Esophagus mucosa (tissue), 1 donor: Measurements from ENCODE around the gene CPTP. TPM values are rescaled to one million over a fixed set of nuclear protein-coding genes. Genes with fewer than 3 reads are reported as not detected.

Experiments used
- ATAC-seq: fragments of 200-7000 bp; cut with Tn5 transposase; one replicate; pipeline ENCODE4 v1.9.1; 2020
- total RNA-seq: library from RNA; stranded (reverse); gene quantifications from one replicate; pipeline ENCODE4 v1.2.4, GENCODE V29; 2023
- donor health status: DM: yes; HTN: yes; CAD: no.

Gene CPTP
- total RNA-seq, 1 donor from 2014 or later: 25.1 TPM

DNA sequence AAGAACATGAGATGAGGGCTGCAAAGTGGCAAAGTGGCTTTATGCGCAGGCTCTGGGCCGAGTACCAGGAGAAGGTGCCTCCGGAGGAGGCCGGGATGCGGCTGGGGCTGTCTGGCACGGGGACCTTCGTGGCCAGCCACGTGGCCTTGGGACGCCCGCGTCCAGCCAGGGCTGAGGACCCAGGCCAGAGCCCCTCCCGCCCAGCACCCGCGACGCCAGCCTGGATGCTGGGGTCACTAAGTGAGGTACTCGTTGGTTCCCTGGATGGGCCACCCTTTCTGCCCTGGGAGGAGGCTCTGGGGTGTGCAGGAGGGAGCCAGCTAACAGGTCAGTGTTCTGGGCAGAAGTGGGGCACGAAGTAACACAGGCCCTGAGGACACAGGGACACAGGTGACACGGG lies 31.8 kb upstream of the CPTP start:
- ATAC-seq: no peak

DNA sequence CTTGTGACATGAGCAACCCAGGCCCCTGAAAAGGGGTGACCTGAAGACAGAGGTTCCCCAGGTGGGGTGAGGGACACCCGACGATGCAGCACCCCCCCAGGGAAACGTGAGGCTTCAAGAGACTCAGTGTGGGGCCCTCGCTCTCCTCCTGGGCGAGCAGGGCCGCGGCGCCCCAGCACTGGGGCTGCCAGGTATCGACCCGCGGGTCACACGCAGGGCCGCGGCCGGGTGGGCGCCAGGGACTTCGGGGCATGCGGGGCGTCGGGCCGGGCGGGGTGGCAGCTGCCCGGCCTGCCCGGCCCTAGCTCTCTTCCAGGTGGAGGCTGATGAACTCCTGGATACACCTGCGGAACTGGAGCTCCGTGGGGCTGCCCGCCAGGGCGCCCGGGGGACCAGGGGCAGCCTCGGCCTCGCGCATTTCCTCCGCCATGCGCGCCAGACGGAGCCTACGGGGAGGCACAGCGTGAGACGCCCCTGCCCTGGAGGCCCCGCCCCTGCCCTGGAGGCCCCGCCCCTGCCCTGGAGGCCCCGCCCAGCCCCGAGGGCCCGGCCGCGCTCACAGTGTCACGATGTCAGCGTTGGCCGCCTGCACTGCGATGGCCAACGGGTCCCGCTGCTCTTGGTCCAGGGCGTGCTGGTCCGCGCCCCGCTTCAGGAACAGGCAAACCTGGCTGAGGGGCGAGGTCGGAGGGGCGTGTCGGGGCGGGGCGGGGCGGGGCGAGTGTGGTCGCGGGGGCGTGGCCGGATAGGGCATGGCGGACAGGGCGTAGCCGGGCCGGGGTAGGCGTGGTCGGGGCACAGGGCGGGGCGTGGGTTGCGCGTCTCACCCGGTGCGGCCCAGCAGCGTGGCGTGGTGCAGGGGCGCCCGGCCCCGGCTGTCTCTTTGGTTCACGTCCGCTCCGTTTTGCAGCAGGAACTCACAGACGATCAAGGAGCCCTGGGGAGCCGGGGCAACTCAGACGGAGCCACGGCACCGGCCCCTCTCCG lies 31.0 kb upstream of the CPTP start:
- peak; percentile 2 for ATAC-seq

DNA sequence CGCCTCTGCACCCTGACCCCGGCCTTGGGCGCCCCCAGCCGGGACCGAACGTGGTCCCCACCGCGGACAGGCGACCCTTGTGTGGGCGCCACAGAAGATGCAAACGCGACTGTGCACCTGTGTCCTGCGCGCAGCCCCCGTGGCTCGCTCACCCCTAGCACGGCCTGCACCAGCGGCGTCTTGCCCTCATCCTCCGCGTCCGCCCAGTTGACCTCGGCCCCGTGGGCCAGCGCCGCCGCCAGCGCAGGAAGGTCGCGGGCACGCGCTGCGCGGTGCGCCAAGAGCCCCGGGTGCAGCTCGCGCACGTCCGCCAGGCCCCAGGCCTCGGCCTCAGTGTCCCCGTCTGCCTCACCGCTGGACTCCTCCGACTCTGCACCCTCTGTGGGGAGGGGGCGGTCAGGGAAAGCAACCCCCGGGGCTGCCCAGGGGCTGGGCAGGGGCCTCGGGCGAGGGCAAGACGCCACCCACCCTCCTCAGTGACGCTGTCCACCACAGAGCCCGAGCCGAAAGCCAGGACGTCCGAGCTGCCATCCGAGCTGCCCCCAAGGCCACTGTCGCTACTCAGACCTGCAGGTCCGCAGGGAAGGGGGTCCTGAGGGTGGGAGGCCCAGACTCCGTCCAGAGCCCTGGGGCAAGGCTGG lies 30.2 kb upstream of the CPTP start:
- ATAC-seq: no peak

DNA sequence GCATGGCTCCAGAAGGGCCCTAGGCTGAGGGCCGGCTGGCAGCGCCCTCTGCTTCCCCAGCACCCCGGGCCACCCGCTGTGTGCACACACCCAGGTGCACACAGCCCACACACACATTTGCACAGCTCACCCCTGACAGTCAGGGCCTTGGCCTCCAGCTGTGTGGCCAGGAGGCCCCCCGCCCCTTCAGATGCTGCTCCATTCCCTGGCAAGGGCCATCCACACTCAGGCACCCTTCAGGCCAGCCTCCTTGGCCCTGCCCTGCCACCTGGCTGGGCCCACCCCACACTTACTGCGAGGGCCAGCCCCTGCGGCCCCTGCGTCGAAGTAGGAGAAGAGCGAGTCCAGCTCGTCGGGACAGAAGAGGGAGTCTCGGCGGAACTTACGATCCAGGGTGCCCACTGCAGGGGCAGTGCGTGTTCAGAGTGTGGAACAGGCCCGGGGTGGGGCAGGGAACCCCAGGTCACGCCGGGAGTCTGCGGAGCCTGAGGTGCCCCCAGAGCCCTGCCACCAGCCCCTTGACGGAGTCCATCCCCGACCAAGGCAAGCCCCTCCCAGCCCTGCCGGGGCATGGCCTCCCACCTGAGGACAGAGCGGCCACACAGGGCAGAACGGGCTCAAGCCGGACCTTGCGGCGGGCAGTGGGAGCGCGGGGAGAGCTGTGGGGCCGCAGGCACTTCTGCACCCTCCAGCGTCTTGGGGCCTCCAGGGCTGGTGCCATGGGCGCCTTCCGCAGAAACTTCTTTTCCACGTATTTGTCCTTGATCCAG lies 29.3 kb upstream of the CPTP start:
- ATAC-seq: no peak

DNA sequence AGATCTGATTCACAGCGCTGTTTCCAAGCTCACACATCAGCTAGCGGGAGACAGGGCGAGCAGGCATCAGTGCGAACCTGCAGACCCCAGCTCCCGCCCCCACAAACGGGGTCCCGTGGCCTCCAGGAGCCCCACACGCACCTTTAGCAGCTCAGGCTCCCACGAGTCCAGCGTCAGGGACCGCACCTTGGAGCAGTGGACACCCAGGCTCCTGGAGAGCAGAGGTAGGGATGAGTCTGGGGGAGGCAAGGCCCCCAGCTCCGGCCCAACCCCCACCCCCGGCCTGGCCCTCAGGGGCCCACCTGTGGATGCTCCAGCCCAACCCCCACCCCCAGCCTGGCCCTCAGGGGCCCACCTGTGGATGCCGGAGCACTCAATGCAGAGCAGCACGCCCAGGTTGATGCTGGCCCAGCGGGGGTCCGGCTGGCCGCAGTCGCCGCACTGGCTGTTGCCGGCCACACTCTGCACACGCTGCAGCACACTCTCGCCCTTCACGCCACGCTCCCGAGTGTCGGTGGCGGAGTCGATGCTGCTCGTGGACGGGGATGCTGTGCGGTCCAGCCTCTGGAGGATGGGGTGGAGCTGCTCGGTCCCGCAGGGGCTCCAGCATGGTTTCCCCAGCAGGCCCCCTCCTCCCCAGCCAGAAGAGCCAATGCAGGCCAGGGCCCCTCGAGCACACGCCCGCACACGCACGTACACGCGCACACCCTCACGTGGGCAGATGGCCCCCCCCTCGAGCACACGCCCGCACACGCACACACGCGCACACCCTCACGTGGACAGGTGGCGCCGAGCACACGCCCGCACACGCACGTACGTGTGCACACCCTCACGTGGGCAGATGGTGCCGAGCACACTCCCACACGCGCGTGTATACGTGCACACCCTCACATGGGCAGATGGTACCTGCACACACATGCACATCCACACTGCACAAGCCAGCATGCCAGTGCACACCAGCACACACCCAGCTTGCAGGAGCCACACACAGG lies 28.2 kb upstream of the CPTP start:
- no peak for ATAC-seq

DNA sequence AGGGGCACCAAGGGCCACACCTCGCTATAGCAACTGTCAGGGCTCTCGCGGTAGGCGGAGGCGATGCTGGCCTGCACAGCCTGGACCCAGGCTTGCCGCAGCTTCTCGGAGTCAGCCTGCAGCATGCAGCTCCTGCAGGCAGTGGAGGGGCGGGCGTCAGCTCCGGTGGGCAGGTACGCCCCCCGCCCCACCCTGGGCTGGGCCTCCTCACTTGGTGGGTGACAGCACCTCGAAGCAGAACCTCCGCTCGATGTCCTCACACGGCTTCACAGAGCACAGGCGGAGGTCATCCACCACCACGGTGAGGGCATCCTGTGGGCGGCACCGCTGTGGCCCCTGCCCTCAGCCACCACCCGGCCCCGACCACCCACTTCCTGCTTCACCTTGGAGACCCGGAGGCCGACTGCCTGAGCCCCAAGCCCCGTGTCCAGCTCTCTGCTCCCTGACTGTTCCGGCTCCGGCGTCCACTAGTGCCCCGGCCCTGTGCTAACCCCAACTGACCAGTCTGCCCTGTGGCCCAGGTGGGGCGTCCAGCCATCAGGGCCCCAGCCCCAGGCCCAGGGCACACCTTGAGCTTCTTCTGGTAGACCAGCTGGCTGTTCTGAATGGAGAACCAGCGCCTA lies 26.7 kb upstream of the CPTP start:
- ATAC-seq: no peak

DNA sequence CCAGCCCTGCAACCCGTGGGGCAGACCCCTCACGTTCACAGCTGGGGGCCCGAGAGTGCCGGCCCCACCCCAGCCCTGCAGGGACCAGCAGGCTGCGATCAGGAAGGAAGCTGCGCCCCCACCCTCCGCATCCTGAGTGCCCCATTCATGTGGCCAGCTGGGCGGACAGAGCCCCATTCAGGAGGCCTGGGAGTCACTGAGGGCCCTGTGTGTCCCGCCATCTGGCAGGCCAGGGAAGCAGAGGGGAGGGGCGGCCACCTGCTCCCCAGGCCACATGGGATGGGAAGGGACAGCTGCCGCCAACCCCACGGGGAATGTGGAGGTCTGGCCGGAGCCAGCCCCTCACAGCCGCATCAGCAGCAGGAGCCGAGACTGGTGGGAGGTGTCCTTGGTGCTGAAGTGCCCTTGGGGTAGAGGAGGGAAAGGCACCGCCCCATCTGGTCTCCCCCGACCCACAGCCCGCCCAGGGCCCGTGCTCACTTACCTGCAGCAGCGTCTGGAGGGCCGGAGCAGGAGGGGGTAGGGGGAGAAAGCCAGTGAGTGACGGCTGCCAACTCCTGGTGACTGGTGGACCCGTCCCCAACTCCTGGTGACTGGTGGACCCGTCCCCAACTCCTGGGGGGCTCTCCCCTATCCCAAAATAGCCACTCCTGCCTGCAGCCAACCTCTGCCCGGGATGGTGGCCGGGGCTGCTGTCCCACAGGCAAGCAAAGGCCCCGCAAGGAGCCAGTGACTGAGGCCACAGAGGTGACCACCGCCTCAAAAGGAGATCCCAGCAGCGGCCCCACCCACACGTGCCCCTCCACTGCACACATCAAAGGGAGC lies 25.5 kb upstream of the CPTP start:
- ATAC-seq: no peak

DNA sequence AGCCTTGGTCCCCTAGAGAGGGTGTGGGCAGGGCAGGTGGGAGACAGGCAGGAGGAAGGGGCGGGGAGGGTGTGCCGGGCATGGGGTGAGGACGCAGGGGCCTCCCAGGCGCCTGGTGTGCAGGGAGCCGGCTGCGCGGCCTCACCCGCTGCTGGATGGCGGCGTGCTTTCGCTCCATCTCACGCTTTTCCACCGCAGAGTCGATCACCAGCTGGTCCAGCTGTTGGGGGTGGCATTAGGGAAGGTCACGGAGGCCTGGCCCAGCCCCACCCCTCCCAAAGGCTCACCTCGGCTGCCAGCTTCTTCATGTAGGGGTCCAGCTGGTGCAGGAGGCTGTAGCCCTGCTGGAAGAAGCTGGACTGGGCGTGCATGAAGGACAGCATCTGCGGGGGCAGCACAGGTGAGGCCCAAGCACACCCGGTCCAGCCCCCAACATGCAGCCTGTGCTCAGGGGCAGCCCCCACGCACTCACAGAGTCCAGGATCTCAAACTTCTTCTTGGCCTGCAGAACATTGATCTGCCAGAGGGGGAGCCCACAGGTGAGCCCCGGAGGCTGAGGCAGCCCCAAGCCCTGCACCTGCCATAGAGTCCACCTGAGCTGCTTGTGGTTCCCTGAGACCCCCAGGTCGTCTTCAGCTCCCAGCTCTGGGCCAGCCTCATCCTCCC lies 24.8 kb upstream of the CPTP start:
- no peak for ATAC-seq

DNA sequence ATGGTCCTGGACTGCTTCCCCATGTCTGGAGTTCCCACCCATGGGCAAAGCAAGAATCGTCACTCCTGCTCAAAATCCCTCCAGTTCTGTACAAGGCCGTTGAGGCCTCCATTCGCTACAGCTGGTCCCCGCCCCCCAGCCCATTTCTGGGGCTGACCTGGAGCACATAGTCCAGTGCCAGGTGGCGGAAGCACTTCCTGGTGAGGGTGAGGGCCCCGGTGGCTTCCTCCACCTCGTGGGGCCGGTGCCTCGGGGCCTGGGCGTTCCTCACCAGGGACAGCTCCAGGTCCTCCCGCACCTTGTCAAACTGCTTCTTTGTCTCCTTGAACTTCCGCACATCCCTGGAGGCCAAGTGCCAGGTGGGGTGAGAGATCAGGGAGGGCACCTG lies 24.3 kb upstream of the CPTP start:
- ATAC-seq: no peak

DNA sequence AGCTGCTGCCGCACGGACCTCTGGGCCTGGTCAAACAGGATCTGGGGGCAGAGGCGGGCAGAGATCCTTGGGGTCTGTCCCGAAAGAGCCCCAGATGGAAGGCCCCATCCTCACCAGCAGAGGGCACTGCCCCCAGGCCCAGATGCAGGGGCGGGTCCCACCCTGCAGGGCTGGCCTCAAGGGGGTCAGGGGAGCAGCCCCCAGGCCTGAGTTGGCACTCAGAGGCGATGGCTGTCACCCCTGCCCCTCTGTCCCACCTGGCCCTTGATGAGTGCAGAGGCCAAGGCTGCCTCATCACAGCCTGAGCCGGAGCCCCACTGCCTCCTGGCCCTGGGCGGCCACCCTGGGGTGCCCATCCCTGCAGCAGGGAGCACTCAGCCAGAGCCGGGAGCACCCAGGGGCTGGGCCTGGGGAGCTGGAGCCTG lies 22.6 kb upstream of the CPTP start:
- no peak for ATAC-seq

DNA sequence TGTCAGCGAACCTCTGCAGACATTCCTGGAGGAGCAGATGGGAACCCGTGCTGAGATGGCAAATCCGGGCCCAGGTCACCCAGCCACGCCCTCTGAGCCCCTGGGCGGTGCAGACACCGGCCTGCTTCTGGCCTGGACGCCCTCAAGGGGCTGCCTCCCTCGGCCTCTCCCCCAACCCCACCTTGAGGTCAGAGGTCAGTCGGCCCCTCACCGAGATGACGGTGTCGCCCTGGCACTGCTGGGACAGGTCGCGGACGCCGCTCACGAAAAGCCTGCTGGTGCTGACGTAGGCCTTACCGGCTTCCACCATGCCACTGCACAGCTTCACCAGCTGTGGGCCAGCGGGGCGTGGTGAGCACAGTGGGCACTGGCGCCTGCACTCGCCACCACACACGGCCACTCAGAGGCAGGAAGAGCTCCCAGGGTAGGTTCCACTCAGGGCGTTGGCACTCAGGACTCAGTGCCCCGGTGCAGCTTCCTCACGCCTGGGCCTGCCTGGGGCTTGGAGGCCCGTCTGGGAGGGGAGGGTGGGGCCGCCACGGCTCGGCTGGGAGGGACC lies 21.6 kb upstream of the CPTP start:
- peak; percentile 52 for ATAC-seq

DNA sequence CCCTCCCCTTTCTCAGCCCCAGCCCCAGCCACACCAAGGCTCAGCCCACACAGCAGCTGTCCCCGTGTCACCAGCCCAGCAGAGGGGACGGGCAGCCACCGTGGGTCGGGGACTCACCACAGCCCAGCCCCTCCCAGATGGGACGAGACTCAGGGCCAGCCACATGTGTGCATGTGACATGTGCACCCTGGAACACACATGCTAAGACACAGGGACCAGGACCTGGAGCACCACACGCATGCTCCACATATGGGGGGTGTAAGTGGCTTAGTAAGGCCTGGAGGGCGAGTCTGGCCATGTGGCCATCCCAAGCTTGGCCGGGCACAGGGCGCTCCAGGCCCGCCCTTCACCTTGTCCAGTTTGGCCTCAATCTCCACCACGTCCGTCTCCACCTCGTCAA lies 20.9 kb upstream of the CPTP start:
- no peak for ATAC-seq

DNA sequence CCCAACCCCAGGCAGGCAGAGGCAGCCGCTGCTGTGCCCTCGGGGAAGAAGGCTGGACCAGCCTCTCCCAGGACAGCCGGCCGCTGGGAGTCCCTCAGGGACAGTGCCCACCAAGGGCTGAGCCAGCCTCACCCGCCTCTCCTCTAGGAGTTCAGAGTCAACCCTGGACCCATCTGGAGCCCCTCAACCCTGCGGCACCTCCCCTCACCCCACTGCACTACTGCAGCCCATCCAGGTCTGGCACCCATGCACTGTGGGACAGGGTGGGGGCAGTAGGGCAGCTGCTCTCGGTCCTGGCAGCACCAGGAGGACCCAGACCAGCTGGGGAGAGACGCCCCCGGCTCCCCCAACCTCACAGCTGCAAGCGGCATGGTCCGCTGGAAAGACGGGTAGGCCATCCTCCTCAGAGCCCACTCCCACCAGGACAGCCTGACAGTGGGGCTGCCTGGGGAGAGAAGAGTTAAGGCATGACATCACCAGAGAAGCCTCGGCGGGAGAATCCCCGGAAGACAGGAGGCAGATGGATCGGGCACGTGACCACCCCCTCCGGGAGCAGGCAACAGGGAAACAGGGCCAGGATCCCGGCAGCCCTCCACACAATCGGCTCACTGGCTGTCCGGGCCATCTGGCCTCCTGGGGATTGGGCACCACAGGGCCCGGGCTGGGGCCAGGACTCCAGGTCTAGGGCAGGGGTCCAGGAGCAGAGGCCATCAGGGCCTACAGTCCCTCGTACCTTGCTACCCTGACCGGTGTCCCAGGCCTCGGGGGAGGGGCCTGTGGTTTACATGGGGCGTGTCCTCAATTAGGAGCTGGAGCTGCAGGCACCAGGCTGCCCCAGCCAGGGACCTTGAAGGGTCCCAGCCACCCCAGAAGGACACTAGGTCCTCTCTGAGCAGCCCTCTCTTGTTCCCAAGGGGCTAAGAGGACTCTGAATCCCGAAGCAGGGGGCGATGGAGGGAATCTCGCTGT lies 20.0 kb upstream of the CPTP start:
- ATAC-seq: no peak

DNA sequence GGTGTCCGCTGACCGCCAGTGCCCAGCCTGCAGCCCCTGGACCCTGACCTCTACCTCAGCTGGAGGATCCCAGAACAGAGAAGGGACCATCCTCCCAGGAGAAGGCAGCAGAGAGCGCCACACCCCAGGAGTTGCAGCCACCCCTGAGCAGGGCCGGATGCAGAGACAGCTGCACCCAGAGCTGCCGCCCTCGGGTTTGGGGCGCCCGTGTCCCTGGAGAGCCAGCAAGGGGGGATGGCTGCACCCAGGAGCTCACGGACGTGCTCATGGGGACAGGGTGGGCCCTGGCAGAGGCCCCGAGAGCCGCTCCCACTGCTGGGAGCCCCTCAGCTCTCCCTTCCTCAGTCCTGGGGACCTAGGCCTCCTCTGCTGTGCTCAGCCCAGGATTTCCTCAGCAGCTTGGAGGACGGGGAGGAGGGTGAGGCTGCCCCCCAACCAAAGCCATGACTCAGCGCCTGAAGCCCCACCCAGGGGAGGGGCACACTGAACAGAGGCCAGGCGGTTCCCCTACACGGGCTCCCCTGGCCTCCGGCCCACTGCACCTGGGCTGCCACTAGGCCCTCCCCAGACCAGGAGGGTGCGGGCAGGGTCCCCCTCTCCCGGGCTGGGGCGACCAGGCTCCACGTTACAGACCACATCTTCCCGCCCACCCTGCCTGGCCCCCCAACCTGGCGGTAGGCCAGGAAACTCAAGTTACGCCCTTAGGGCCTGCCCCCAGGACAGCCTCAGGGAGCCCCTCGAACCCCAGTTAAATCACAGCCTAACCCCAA lies 19.1 kb upstream of the CPTP start:
- peak; percentile 51 for ATAC-seq

DNA sequence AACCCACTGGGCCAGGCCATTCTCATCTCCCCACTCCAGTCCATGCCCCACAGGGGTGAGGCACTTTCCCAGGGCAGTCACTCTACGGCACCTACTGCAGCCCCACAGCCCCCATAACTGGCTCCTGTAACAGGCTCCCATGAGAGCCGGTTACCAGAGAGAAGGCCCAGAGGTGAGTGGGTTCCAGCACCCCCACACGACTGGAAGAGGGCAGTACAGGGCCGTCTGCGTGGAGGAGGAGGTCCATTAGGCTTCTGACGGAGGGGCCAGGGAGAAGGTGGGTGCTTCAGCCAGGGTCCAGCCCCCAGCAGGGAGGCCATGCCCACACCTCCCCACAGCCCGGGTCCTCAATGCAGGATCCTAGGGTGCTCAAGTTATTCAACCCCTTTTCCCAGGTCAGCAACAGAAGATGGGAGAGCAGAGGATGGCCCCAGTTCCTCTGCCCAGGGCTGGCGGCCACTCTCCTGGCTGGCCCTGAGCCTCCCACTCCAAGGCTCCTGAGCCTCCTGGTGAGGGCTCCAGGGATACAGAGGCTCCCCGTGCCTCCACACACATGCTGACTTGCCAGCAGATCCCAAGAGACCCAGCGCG lies 18.4 kb upstream of the CPTP start:
- ATAC-seq: no peak

DNA sequence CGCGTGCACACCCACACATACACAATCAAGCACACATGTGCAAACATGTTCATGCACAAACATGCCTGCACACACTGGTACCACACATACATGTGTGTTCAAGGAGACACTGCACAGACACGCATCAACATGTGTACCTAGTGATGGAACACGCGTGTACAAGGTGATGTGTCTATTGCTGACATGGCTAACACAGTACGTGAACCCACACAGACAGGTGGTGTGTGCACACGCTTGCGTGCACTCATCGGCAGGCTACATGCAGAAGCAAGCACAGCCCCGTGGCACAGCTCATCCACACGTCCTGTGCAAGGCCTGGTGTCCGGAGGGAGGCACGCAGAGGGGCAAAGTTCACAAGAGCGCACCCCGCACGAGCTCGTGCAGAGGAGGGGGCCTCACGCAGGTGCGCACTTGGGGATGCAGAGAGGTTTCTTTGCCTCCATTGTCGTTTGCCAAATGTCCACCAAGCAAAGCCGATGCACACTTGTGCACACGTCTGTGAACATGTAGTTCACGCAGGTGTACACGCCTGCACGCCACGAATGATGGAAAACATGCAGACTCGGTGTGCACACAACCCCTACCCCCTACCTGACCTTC lies 17.8 kb upstream of the CPTP start:
- no peak for ATAC-seq
